Transverse colon (tissue), 4 donors: Measurements from ENCODE around the gene TNFSF4.

Experiments used
- POLR2A ChIP-seq: fragments of 450-650 bp; IDR thresholded peaks from one replicate; pipeline ENCODE4 v1.6.1; 2016; ENCODE audit warnings: antibody characterized with exemption, mild to moderate bottlenecking, moderate library complexity
- POLR2AphosphoS5 ChIP-seq, 3 donors: sonication (generic); formaldehyde crosslinking; IDR thresholded peaks; one replicate each; pipeline ENCODE4 v1.6.1; 2016; ENCODE audit warnings: antibody characterized with exemption in 3 of 3
- TF ChIP-seq, protein P1 (sequence below), 5 experiments: fragments of 200-600 bp in 3 of 5; fragments of 450-650 bp in 2 of 5; sonication (generic) in 3 of 5; IDR thresholded peaks; 1 replicate in 2 of 5; 2 replicates in 3 of 5; pipeline ENCODE4 v1.5.1; 2016 to 2017; ENCODE audit warnings: antibody characterized with exemption in 5 of 5, inconsistent platforms in 3 of 5, mild to moderate bottlenecking in 2 of 5, moderate library complexity in 1 of 5

DNA sequence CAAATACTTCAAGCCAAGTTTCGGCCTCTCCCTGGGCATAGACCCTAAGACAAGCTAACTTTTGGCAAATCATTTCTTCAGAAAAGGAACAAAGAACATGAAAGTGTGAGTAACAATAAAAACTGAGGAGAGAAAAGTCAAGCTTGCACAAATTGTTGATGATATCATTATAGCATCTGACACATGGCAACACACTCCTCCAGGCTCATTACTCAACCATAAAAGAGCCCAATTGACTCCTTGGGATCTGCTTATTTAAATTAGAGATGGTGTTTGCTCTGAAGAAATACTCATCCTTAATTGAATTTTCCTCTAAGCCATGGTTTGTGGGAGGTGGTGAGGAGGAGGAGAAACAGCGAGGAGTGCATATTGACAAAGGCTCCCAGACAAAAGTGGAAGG is 54.5 kb downstream of the TNFSF4 start:
- TF ChIP-seq POLR2A (no peak), POLR2AphosphoS5 (IDR thresholded peaks at IDR 0.05) (no peak)
- TF ChIP-seq, protein P1, sequence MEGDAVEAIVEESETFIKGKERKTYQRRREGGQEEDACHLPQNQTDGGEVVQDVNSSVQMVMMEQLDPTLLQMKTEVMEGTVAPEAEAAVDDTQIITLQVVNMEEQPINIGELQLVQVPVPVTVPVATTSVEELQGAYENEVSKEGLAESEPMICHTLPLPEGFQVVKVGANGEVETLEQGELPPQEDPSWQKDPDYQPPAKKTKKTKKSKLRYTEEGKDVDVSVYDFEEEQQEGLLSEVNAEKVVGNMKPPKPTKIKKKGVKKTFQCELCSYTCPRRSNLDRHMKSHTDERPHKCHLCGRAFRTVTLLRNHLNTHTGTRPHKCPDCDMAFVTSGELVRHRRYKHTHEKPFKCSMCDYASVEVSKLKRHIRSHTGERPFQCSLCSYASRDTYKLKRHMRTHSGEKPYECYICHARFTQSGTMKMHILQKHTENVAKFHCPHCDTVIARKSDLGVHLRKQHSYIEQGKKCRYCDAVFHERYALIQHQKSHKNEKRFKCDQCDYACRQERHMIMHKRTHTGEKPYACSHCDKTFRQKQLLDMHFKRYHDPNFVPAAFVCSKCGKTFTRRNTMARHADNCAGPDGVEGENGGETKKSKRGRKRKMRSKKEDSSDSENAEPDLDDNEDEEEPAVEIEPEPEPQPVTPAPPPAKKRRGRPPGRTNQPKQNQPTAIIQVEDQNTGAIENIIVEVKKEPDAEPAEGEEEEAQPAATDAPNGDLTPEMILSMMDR (IDR thresholded peaks at IDR 0.05) = no peak
